ENCODE measurements around the gene EXD3. TPM values are rescaled to one million over a fixed set of nuclear protein-coding genes. Genes with fewer than 3 reads are reported as not detected.

Gene EXD3
- total RNA-seq, 4 donors from 2014 or later = 8.3 to 22.3 (median 14.2) TPM

- H3K27ac ChIP-seq (replicated peaks in 1 of 4) = peak overlapping the region; percentile 66 to 81 (median 79)
- peaks cover 4 to 39% (median 37%) of the 10 kb centered on the region in 4 donors for H3K36me3 ChIP-seq
- no peaks in the 10 kb centered on the region for H3K27me3 ChIP-seq
- no peak for DNase-seq (ENCODE audit: extremely low spot score)
- intact Hi-C loops (cut with DNase I) = no loop called here
- H3K4me3 ChIP-seq = peak overlapping the region; percentile 81 to 87 (median 86)
- peaks cover 37 to 80% (median 75%) of the 10 kb centered on the region in 4 donors for H3K4me1 ChIP-seq
- WGBS = 90% methylated on average over 6 of the region's 44 CpGs
- TF ChIP-seq POLR2AphosphoS5 (IDR thresholded peaks at IDR 0.05) (no peak), EP300 (IDR thresholded peaks at IDR 0.05) (no peak), CTCF (IDR thresholded peaks at IDR 0.05) (no peak), POLR2A (IDR thresholded peaks at IDR 0.05; ENCODE audit: low read depth) (no peak)
- no peaks in the 10 kb centered on the region for H3K9me3 ChIP-seq
These were observed 34.6 kb upstream of the EXD3 start for GRCh38 chr9:137457406-137458193.

- Histone ChIP-seq H3K9me3 (no peaks in the 10 kb centered on the region), H3K36me3 (peaks cover 6 to 43% (median 41%) of the 10 kb centered on the region in 4 donors), H3K27me3 (no peaks in the 10 kb centered on the region), H3K4me3 (no peak overlapping the region), H3K4me1 (peaks cover 36 to 76% (median 73%) of the 10 kb centered on the region in 4 donors), H3K27ac (replicated peaks in 1 of 4) (peak overlapping the region in 3 of 4 donors; percentile 19 to 79 (median 79))
- TF ChIP-seq EP300 (IDR thresholded peaks at IDR 0.05) (no peak), POLR2AphosphoS5 (IDR thresholded peaks at IDR 0.05) (no peak), CTCF (IDR thresholded peaks at IDR 0.05) (no peak), POLR2A (IDR thresholded peaks at IDR 0.05; ENCODE audit: low read depth) (no peak)
- intact Hi-C loops (cut with DNase I) = no loop called here
- no peak for DNase-seq (ENCODE audit: extremely low spot score)
- 100% methylated on average over 1 of the region's 10 CpGs for WGBS
These were observed 34.0 kb upstream of the EXD3 start for GRCh38 chr9:137456864-137457405.

- no peaks in the 10 kb centered on the region for H3K27me3 ChIP-seq
- H3K4me3 ChIP-seq = no peak overlapping the region
- no peak for DNase-seq (ENCODE audit: extremely low spot score)
- 94% methylated on average over 11 of the region's 12 CpGs for WGBS
- no peak for TF ChIP-seq EP300 (IDR thresholded peaks at IDR 0.05)
- no peak for TF ChIP-seq POLR2A (IDR thresholded peaks at IDR 0.05; ENCODE audit: low read depth)
- TF ChIP-seq CTCF (IDR thresholded peaks at IDR 0.05) = no peak
- no peak for TF ChIP-seq POLR2AphosphoS5 (IDR thresholded peaks at IDR 0.05)
- H3K4me1 ChIP-seq = peaks cover 31 to 70% (median 66%) of the 10 kb centered on the region in 4 donors
- no peaks in the 10 kb centered on the region for H3K9me3 ChIP-seq
- peaks cover 6 to 43% (median 39%) of the 10 kb centered on the region in 4 donors for H3K36me3 ChIP-seq
- intact Hi-C loops (cut with DNase I) = no loop called here
- H3K27ac ChIP-seq (replicated peaks in 1 of 4) = peak overlapping the region in 3 of 4 donors; percentile 19 to 79 (median 46)
These were observed 33.3 kb upstream of the EXD3 start for GRCh38 chr9:137456061-137456863.

- H3K4me1 ChIP-seq = peaks cover 31 to 67% (median 62%) of the 10 kb centered on the region in 4 donors
- DNase-seq (ENCODE audit: extremely low spot score) = no peak
- H3K36me3 ChIP-seq = peaks cover 6 to 43% (median 39%) of the 10 kb centered on the region in 4 donors
- no peak for TF ChIP-seq POLR2AphosphoS5 (IDR thresholded peaks at IDR 0.05)
- no peak for TF ChIP-seq POLR2A (IDR thresholded peaks at IDR 0.05; ENCODE audit: low read depth)
- TF ChIP-seq EP300 (IDR thresholded peaks at IDR 0.05) = no peak
- TF ChIP-seq CTCF (IDR thresholded peaks at IDR 0.05) = no peak
- H3K27ac ChIP-seq (replicated peaks in 1 of 4) = peak overlapping the region in 2 of 4 donors; percentile 46 to 76
- intact Hi-C loops (cut with DNase I) = no loop called here
- H3K9me3 ChIP-seq = no peaks in the 10 kb centered on the region
- 95% methylated on average over 10 of the region's 18 CpGs for WGBS
- no peaks in the 10 kb centered on the region for H3K27me3 ChIP-seq
- no peak overlapping the region for H3K4me3 ChIP-seq
These were observed 32.5 kb upstream of the EXD3 start for GRCh38 chr9:137455359-137455991.

Data from esophagus muscularis mucosa (tissue), 4 donors.